Right ventricle myocardium superior (tissue), 1 donor: ENCODE results near the gene LDLR. TPM values are rescaled to one million over a fixed set of nuclear protein-coding genes. Genes with fewer than 3 reads are reported as not detected.
"Not testable (repeated sequence)": the region's sequence is repeated elsewhere in the genome, so short reads cannot be mapped to it uniquely, and the experiment has no call there.

Experiments
- ATAC-seq: fragments of 200-7000 bp; cut with Tn5 transposase; one replicate; pipeline ENCODE4 v1.9.1; 2020; ENCODE audit warnings: mild to moderate bottlenecking; ENCODE audit not compliant: poor library complexity
- DNase-seq: peaks from one replicate; pipeline ENCODE4 v3.0.0-alpha.2; 2020
- intact Hi-C: fragments of 100-400 bp; cut with DNase I; formaldehyde crosslinking; loops from one replicate; pipeline ENCODE4 v1.11.2; 2022
- total RNA-seq: library from RNA; stranded (reverse); fragmentation: NEBNext Ultra II Directional; extraction: Animal tissue kit (Norgen Biotek cat#: 25700); gene quantifications from one replicate; pipeline ENCODE4 v1.2.1, GENCODE V29; 2021
- donor health status: DM: no; HTN: yes; CAD: no; lungs with severe emphysema.

The LDLR gene
- total RNA-seq, 1 donor from 2014 or later, result 9.8 TPM

GRCh38 chr19:11159598-11160439 is 70.6 kb downstream of the LDLR start:
- DNase-seq, result peak; percentile 56
- intact Hi-C loops, result no loop called here

GRCh38 chr19:11160440-11160768 is 71.1 kb downstream of the LDLR start:
- ATAC-seq, DNase-seq, intact Hi-C loops: not testable (repeated sequence)

More at GRCh38 chr19:11159598-11160439, 70.6 kb downstream of the LDLR start:
- ATAC-seq, result peak; percentile 2

- DNase-seq, result no peak
- no peak for ATAC-seq
- intact Hi-C loops, result no loop called here
Measured at GRCh38 chr19:11164296-11164695, 75.0 kb downstream of the LDLR start.

- ATAC-seq (peak; percentile 72), DNase-seq (peak; percentile 92)
- intact Hi-C loops, result no loop called here
Measured at GRCh38 chr19:11164879-11165406, 75.7 kb downstream of the LDLR start.

- peak; percentile 6 for ATAC-seq
- intact Hi-C loops, result no loop called here
- DNase-seq, result no peak
Measured at GRCh38 chr19:11165486-11166030, 76.3 kb downstream of the LDLR start.

- ATAC-seq (peak; percentile 22), DNase-seq (peak; percentile 65)
- intact Hi-C loops, result no loop called here
Measured at GRCh38 chr19:11166281-11167142, 77.2 kb downstream of the LDLR start.

GRCh38 chr19:11168568-11168967 is 79.3 kb downstream of the LDLR start:
- DNase-seq (no peak), ATAC-seq (no peak)
- intact Hi-C loops, result no loop called here

GRCh38 chr19:11169896-11170678 is 80.8 kb downstream of the LDLR start:
- intact Hi-C loops, result no loop called here
- ATAC-seq (no peak), DNase-seq (no peak)

- DNase-seq (no peak), ATAC-seq (no peak)
- intact Hi-C loops, result no loop called here
Measured at GRCh38 chr19:11171144-11171543, 81.9 kb downstream of the LDLR start.

- DNase-seq (no peak), ATAC-seq (no peak)
- intact Hi-C loops, result no loop called here
Measured at GRCh38 chr19:11172576-11172975, 83.3 kb downstream of the LDLR start.

- no peak for ATAC-seq
- DNase-seq, result no peak
- intact Hi-C loops, result no loop called here
Measured at GRCh38 chr19:11173516-11174155, 84.4 kb downstream of the LDLR start.

- intact Hi-C loops, result no loop called here
- ATAC-seq (no peak), DNase-seq (no peak)
Measured at GRCh38 chr19:11174336-11174735, 85.1 kb downstream of the LDLR start.

- no peak for DNase-seq
- ATAC-seq, result no peak
- intact Hi-C loops, result no loop called here
Measured at GRCh38 chr19:11175920-11176319, 86.7 kb downstream of the LDLR start.

GRCh38 chr19:11176466-11177193 is 87.4 kb downstream of the LDLR start:
- ATAC-seq (no peak), DNase-seq (no peak)
- intact Hi-C loops, result no loop called here

GRCh38 chr19:11177592-11177991 is 88.3 kb downstream of the LDLR start:
- intact Hi-C loops, result no loop called here
- DNase-seq (no peak), ATAC-seq (no peak)

- intact Hi-C loops, result not testable (repeated sequence)
Measured at GRCh38 chr19:11179145-11179465, 89.8 kb downstream of the LDLR start.

GRCh38 chr19:11179716-11180297 is 90.5 kb downstream of the LDLR start:
- ATAC-seq (no peak), DNase-seq (peak; percentile 61)
- intact Hi-C loops, result no loop called here

More at GRCh38 chr19:11179145-11179465, 89.8 kb downstream of the LDLR start:
- DNase-seq, ATAC-seq: not testable (repeated sequence)
